A549 (cell line): ENCODE results near the gene KIAA1755. TPM values are rescaled to one million over a fixed set of nuclear protein-coding genes. Genes with fewer than 3 reads are reported as not detected.

Experiments
- ATAC-seq, 2 experiments: fragments of 200-7000 bp in 1 of 2; fragments of >200 bp in 1 of 2; cut with Nextera tagmentation in 1 of 2; cut with Tn5 transposase in 1 of 2; 3 replicates each; pipeline versions ENCODE4 v1.8.0 to v1.9.1; 2018 to 2020; ENCODE audit warnings: mild to moderate bottlenecking in 1 of 2, moderate library complexity in 1 of 2
- CTCF ChIA-PET: fragments of 300-600 bp; sonication (Branson Sonifier 250); formaldehyde crosslinking; extraction: SDS; loops from one replicate; lab custom pipeline; 2021; ENCODE audit warnings: antibody characterized with exemption, inconsistent platforms; lab: Yijun Ruan, JAX
- POLR2A ChIA-PET: fragments of 350-600 bp; formaldehyde crosslinking; extraction: SDS; loops from one replicate; lab custom pipeline; 2021; ENCODE audit warnings: antibody characterized with exemption, inconsistent platforms; lab: Yijun Ruan, JAX
- DNase-seq, 2 experiments: peaks; one replicate each; pipeline versions ENCODE4 v3.0.0 to v3.0.0-alpha.2; 2011 to 2016; ENCODE audit warnings: low read depth in 1 of 2, low spot score in 1 of 2
- FAIRE-seq: peaks from 2 replicates; lab custom pipeline; 2011; peaks lifted over from hg19 to GRCh38; lab: Jason Lieb, UNC
- H3K27ac ChIP-seq, 2 experiments: fragments of >200 bp; sonication (Bioruptor Twin); formaldehyde crosslinking; 3 replicates each; pipeline ENCODE4 v1.5.1; 2016 to 2017
- H3K4me1 ChIP-seq: fragments of >200 bp; sonication (Bioruptor Twin); formaldehyde crosslinking; 3 replicates; pipeline ENCODE4 v1.6.1; 2016
- H3K4me2 ChIP-seq: fragments of >200 bp; sonication (Bioruptor Twin); formaldehyde crosslinking; 3 replicates; pipeline ENCODE4 v1.6.1; 2016
- H3K4me3 ChIP-seq: fragments of >200 bp; sonication (Bioruptor Twin); formaldehyde crosslinking; 3 replicates; pipeline ENCODE4 v1.5.1; 2016
- H3K9me3 ChIP-seq: fragments of >200 bp; sonication (Bioruptor Twin); formaldehyde crosslinking; 3 replicates; pipeline ENCODE4 v1.6.1; 2016
- ATOH8 ChIP-seq: fragments of 250-450 bp; sonication (Bioruptor Pico); IDR thresholded peaks from 2 replicates; pipeline ENCODE4 v1.5.0; 2020; ENCODE audit warnings: low read depth, mild to moderate bottlenecking, moderate library complexity
- BCL3 ChIP-seq: fragments of >200 bp; sonication (Bioruptor Twin); formaldehyde crosslinking; IDR thresholded peaks from 3 replicates; pipeline ENCODE4 v1.6.1; 2016
- CBX8 ChIP-seq: fragments of 200-600 bp; sonication (generic); IDR thresholded peaks from 2 replicates; pipeline ENCODE4 v1.6.1; 2016
- CHD4 ChIP-seq: fragments of 200-600 bp; sonication (generic); IDR thresholded peaks from 2 replicates; pipeline ENCODE4 v1.6.1; 2016; ENCODE audit warnings: antibody characterized with exemption, mild to moderate bottlenecking, borderline replicate concordance
- CTCF ChIP-seq: fragments of >200 bp; sonication (Bioruptor Twin); formaldehyde crosslinking; IDR thresholded peaks from 3 replicates; pipeline ENCODE4 v1.5.1; 2016
- E2F6 ChIP-seq: IDR thresholded peaks from 2 replicates; pipeline ENCODE4 v1.6.1; 2012; ENCODE audit warnings: low read depth, borderline replicate concordance
- EHMT2 ChIP-seq: fragments of 200-600 bp; sonication (generic); IDR thresholded peaks from 2 replicates; pipeline ENCODE4 v1.6.1; 2016; ENCODE audit warnings: antibody characterized with exemption, low read depth, mild to moderate bottlenecking, moderate library complexity
- ELK1 ChIP-seq: fragments of 150-350 bp; IDR thresholded peaks from 2 replicates; pipeline ENCODE4 v1.6.1; 2014; ENCODE audit warnings: low read depth, mild to moderate bottlenecking, low read length
- ESRRA ChIP-seq: fragments of 150-350 bp; IDR thresholded peaks from 2 replicates; pipeline ENCODE4 v1.6.1; 2014; ENCODE audit warnings: mild to moderate bottlenecking, low read length, borderline replicate concordance
- GATA3 ChIP-seq: IDR thresholded peaks from 2 replicates; pipeline ENCODE4 v1.6.1; 2012; ENCODE audit warnings: borderline replicate concordance
- HOXB13 ChIP-seq: fragments of 250-450 bp; sonication (Bioruptor Pico); IDR thresholded peaks from 2 replicates; pipeline ENCODE4 v1.5.0; 2020; ENCODE audit warnings: low read depth, mild to moderate bottlenecking, moderate library complexity
- KDM1A ChIP-seq: fragments of 200-600 bp; sonication (generic); IDR thresholded peaks from 2 replicates; pipeline ENCODE4 v1.6.1; 2016; ENCODE audit warnings: low read depth, mild to moderate bottlenecking
- KDM5A ChIP-seq: fragments of 200-600 bp; sonication (generic); IDR thresholded peaks from 2 replicates; pipeline ENCODE4 v1.6.1; 2016; ENCODE audit warnings: antibody characterized with exemption, mild to moderate bottlenecking
- MAX ChIP-seq: IDR thresholded peaks from 2 replicates; pipeline ENCODE4 v1.6.1; 2012
- NPAS2 ChIP-seq: fragments of 250-450 bp; sonication (Bioruptor Pico); IDR thresholded peaks from 2 replicates; pipeline ENCODE4 v1.8.0; 2022; ENCODE audit warnings: mild to moderate bottlenecking, moderate library complexity, borderline replicate concordance
- PBX3 ChIP-seq: IDR thresholded peaks from 2 replicates; pipeline ENCODE4 v1.6.1; 2012
- POLR2A ChIP-seq: IDR thresholded peaks from 2 replicates; pipeline ENCODE4 v1.6.1; 2012; ENCODE audit warnings: mild to moderate bottlenecking, low read length
- POLR2AphosphoS2 ChIP-seq: conservative IDR thresholded peaks from 2 replicates; pipeline ENCODE4 v1.6.1; 2012; ENCODE audit warnings: low read length, improper control_type of control experiment, inconsistent platforms
- RAD21 ChIP-seq, 2 experiments: fragments of >200 bp in 1 of 2; sonication (Bioruptor Twin) in 1 of 2; formaldehyde crosslinking in 1 of 2; IDR thresholded peaks in 1 of 2; conservative IDR thresholded peaks in 1 of 2; 2 replicates in 1 of 2; 3 replicates in 1 of 2; pipeline ENCODE4 v1.6.1; 2012 to 2018; ENCODE audit warnings: inconsistent platforms in 1 of 2
- RCOR1 ChIP-seq: fragments of 150-350 bp; IDR thresholded peaks from 2 replicates; pipeline ENCODE4 v1.6.1; 2014; ENCODE audit warnings: antibody characterized with exemption, low read length, low read depth
- RFX5 ChIP-seq: fragments of 450-650 bp; IDR thresholded peaks from 2 replicates; pipeline ENCODE4 v1.7.1; 2014; ENCODE audit warnings: antibody characterized with exemption, mild to moderate bottlenecking, moderate library complexity
- TFCP2L1 ChIP-seq: fragments of 250-450 bp; sonication (Bioruptor Pico); IDR thresholded peaks from 2 replicates; pipeline ENCODE4 v1.5.0; 2021; ENCODE audit warnings: mild to moderate bottlenecking
- TP53 ChIP-seq: fragments of 250-450 bp; sonication (Bioruptor Pico); IDR thresholded peaks from 2 replicates; pipeline ENCODE4 v1.5.0; 2021; ENCODE audit warnings: mild to moderate bottlenecking, moderate library complexity
- ZFP36 ChIP-seq: fragments of 450-650 bp; IDR thresholded peaks from 2 replicates; pipeline ENCODE4 v1.6.1; 2014; ENCODE audit warnings: borderline replicate concordance; ENCODE audit not compliant: partially characterized antibody
- ZSCAN20 ChIP-seq: fragments of 250-450 bp; sonication (Bioruptor Pico); IDR thresholded peaks from 2 replicates; pipeline ENCODE4 v1.8.0; 2022; ENCODE audit warnings: mild to moderate bottlenecking, moderate library complexity
- WGBS: methylation state at CpG from one replicate; pipeline ENCODE4 v1.1.6; 2017; ENCODE audit errors: missing lambda C conversion rate; 5-methylcytosine and 5-hydroxymethylcytosine counted together
- polyA plus RNA-seq, 4 experiments: library from polyadenylated mRNA; depleted of rRNA in 3 of 4; stranded (reverse); fragments of >200 nt; fragmentation: RNase III in 1 of 4; extraction: RNeasy Plus Mini Kit Qiagen cat#74134 plus additional on column Dnase treatment in 1 of 4; gene quantifications; 2 replicates in 3 of 4; 3 replicates in 1 of 4; pipeline ENCODE4 v1.2.3, GENCODE V29; 2011 to 2017

KIAA1755 gene
- polyA plus RNA-seq, 2 of the 4 experiments (the other 2 are of a cell fraction) = 0.04 to 0.21 TPM

GRCh38 chr20:38208523-38208922, 52.0 kb downstream of the KIAA1755 start:
- no peak overlapping the region for H3K4me2 ChIP-seq
- no peak for FAIRE-seq
- DNase-seq = no peak
- peak overlapping the region; percentile 25 to 79; a peak in 4 of 6 replicates for H3K27ac ChIP-seq
- ChIA-PET POLR2A (no interaction called here), CTCF (interaction anchor here (1.9 to 23.9 kb wide), 4 partner anchors 13 to 151 kb away, joined by 4 to 818 read pairs (median 211); partner anchors contain the start of gene TGM2)
- ATAC-seq = no peak
- WGBS = 81% methylated on average over 3 of the region's 3 CpGs
- H3K4me1 ChIP-seq = peaks cover 24% of the 10 kb centered on the region
- TF ChIP-seq TFCP2L1 = no peak
- no peak for TF ChIP-seq KDM1A
- TF ChIP-seq, all 56 proteins: peak for 0
- H3K9me3 ChIP-seq = no peaks in the 10 kb centered on the region; the same call in 2 of the 3 replicates
- H3K4me3 ChIP-seq = no peak overlapping the region

- Histone ChIP-seq H3K4me1 (peaks cover 24% of the 10 kb centered on the region), H3K4me3 (no peak overlapping the region), H3K27ac (peak overlapping the region; percentile 23 to 79; a peak in 3 of 6 replicates), H3K4me2 (no peak overlapping the region), H3K9me3 (no peaks in the 10 kb centered on the region; the same call in 2 of the 3 replicates)
- ChIA-PET CTCF (interaction anchor here (1.8 to 23.9 kb wide), 5 partner anchors 10 to 150 kb away, joined by 4 to 818 read pairs (median 72); partner anchors contain the start of gene TGM2), POLR2A (no interaction called here)
- TF ChIP-seq RFX5 = no peak
- no peak for TF ChIP-seq NPAS2 (CRISPR knock-in tag)
- no peak for TF ChIP-seq POLR2AphosphoS2
- TF ChIP-seq MAX = no peak
- TF ChIP-seq TP53 (CRISPR knock-in tag) = no peak
- no peak for TF ChIP-seq HOXB13 (CRISPR knock-in tag)
- TF ChIP-seq EHMT2 = no peak
- TF ChIP-seq RCOR1 = no peak
- TF ChIP-seq ELK1 = no peak
- no peak for ATAC-seq
- no peak for FAIRE-seq
- no peak for DNase-seq
- 86% methylated on average over 1 of the region's 1 CpG for WGBS
These were observed 52.4 kb downstream of the KIAA1755 start for GRCh38 chr20:38208088-38208487.

- ChIA-PET CTCF (interaction anchor here (1.8 to 23.9 kb wide), 5 partner anchors 10 to 150 kb away, joined by 4 to 818 read pairs (median 72); partner anchors contain the start of gene TGM2), POLR2A (no interaction called here)
- WGBS = 87% methylated on average over 2 of the region's 2 CpGs
- Histone ChIP-seq H3K4me2 (no peak overlapping the region), H3K27ac (no peak overlapping the region; a peak in 1 of 6 replicates), H3K4me1 (peaks cover 24% of the 10 kb centered on the region), H3K9me3 (no peaks in the 10 kb centered on the region; the same call in 2 of the 3 replicates), H3K4me3 (no peak overlapping the region)
- no peak for DNase-seq
- no peak for ATAC-seq
- TF ChIP-seq POLR2A (no peak), ZFP36 (no peak), KDM5A (no peak), CBX8 (no peak), E2F6 (no peak), ZSCAN20 (CRISPR knock-in tag) (no peak), ATOH8 (no peak), RAD21 (conservative IDR thresholded peaks at IDR 0.05 in 1 of 2, IDR thresholded peaks at IDR 0.05 in 1 of 2) (no peak), ESRRA (no peak), PBX3 (no peak), CHD4 (no peak), CTCF (no peak), KDM1A (no peak), BCL3 (no peak), GATA3 (no peak), RFX5 (no peak)
- no peak for FAIRE-seq
These were observed 52.9 kb downstream of the KIAA1755 start for GRCh38 chr20:38207621-38208020.
